T follicular helper cell (primary cell): ENCODE results near the gene WDTC1.
A peak's percentile ranks its signal among the peaks of the same experiment; 100 is the strongest.

Experiments used
- DNase-seq: peaks from one replicate; pipeline ENCODE4 v3.0.0-alpha.2; 2020; ENCODE audit warnings: low read depth

Gene WDTC1

GRCh38 chr1:27335506-27336422 is 101.3 kb downstream of the WDTC1 start:
- no peak for DNase-seq

- no peak for DNase-seq
These were observed 102.3 kb downstream of the WDTC1 start for GRCh38 chr1:27336756-27337155.

- DNase-seq, result no peak
These were observed 104.3 kb downstream of the WDTC1 start for GRCh38 chr1:27338751-27339150.

- no peak for DNase-seq
These were observed 104.8 kb downstream of the WDTC1 start for GRCh38 chr1:27339213-27339612.

- peak; percentile 45 for DNase-seq
These were observed 107.3 kb downstream of the WDTC1 start, which contains the start of gene SYTL1 for GRCh38 chr1:27341525-27342252. Gene SYTL1 (plus strand): TSS chr1:27342022. CDS start chr1:27345335, 3,313 bp downstream.

- no peak for DNase-seq
These were observed 108.0 kb downstream of the WDTC1 start for GRCh38 chr1:27342391-27342777.

GRCh38 chr1:27342778-27343638 is 108.6 kb downstream of the WDTC1 start:
- DNase-seq, result peak; percentile 53

GRCh38 chr1:27343639-27344025 is 109.2 kb downstream of the WDTC1 start:
- no peak for DNase-seq

GRCh38 chr1:27345272-27345671 is 110.8 kb downstream of the WDTC1 start:
- no peak for DNase-seq

- DNase-seq, result no peak
These were observed 111.9 kb downstream of the WDTC1 start for GRCh38 chr1:27346357-27346756.

- DNase-seq, result no peak
These were observed 112.7 kb downstream of the WDTC1 start for GRCh38 chr1:27346991-27347624.

- no peak for DNase-seq
These were observed 114.7 kb downstream of the WDTC1 start for GRCh38 chr1:27348861-27349783.

GRCh38 chr1:27349784-27350662 is 115.6 kb downstream of the WDTC1 start:
- no peak for DNase-seq

GRCh38 chr1:27350663-27351540 is 116.5 kb downstream of the WDTC1 start:
- no peak for DNase-seq

- no peak for DNase-seq
These were observed 117.2 kb downstream of the WDTC1 start for GRCh38 chr1:27351541-27352107.

- DNase-seq, result no peak
These were observed 118.7 kb downstream of the WDTC1 start for GRCh38 chr1:27353166-27353565.

- no peak for DNase-seq
These were observed 119.2 kb downstream of the WDTC1 start for GRCh38 chr1:27353629-27354028.

- no peak for DNase-seq
These were observed 121.3 kb downstream of the WDTC1 start for GRCh38 chr1:27355683-27356082.
